GM21360 (cell line): ENCODE data around the gene PFN4.

Source experiments
- ATAC-seq: cut with Tn5 transposase; IDR thresholded peaks from one replicate; pipeline ENCODE4 v1.9.1; 2021; ENCODE audit warnings: mild to moderate bottlenecking, moderate library complexity; ENCODE audit not compliant: unreplicated experiment

The PFN4 gene

DNA sequence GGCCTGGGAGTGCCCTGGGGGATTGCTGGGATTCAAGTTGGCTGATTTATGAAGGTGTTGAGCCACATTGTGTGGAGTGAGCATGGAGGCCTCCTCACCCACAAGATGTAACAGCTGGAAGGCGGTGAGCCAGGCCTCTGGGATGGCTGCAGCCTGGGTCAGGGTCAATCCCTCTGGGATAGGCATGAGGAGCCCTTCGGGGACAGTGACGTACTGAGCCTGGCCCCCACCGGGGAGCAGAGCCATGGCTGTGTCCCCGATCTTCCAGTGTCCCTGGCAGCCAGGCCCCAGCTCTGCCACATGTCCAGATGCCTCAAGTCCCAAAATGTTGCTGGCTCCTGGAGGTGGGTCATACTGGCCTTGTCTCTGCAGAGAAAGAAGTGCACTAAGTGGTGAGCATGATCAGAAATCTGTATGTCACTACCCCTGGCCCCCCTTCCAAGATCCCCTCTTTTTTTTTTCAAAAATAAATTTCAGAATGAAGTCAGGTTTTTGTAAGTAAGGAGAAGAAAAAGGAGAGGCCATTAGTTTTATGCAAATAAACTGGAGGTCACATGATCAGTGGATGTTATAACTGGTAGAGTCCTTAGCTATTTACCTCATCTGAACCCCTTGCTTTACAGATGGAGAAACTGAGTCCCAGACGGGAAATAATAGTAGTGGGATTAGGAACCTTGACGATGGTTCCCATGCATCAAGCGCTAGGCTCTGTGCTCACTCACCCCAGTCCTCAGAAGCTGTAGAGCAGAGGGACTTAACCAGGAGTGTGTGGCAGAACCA is 40.2 kb downstream of the PFN4 start:
- ATAC-seq, result no peak

DNA sequence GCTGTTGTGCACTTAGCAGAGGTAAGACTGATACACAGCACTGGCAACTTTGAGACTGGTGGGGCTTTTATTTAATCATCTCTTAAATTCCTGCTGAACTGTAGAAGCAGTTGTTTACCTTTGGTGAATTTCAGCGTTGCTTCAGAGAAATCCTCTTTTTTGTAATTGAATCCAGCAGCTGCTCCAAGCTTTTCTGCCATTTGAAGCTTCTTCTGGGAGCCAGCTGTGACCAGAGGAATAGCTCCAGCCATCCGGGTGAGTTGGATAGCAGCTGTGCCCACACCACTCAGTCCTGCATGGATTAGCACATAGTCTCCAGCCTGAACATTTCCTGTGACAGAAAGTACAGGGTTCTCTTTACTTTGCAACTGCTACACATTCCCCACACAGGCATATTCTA is 42.4 kb downstream of the PFN4 start:
- ATAC-seq, result no peak

DNA sequence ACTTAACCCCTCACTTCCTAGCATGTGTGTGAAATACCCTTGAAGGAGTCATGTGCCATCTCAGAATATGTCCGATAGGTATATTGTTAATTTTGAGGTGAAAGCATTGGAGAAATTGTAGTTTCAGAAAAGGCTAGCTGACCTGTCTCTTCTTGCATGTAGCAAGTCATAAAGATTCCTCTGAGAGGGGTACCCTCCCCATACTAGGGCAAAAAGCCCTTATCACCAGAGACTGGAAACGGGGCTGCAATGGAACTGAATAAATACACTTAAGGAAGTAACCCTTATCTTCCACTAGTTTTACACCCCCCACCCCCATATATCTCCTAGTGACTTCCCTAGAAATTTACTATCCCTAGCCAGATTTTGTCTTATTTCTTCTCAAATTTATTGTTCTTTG is 45.3 kb downstream of the PFN4 start:
- ATAC-seq, result no peak

DNA sequence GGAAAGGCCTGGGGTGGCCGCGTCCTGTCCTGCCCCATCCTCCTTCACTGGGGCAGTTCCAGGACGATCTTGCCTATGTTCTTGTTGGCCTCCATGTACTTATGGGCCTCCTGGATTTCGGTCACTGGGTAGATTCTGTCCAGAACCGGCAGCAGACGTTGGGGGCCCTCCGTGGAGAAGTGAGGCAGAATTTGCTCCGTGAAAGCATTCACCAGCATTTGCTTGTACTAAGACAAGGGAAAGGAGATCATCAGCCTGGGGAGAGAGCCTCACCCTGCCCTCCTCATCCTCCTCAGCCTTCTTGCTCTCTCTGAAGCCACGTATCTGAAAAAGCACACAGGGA is 45.6 kb downstream of the PFN4 start:
- no peak for ATAC-seq

DNA sequence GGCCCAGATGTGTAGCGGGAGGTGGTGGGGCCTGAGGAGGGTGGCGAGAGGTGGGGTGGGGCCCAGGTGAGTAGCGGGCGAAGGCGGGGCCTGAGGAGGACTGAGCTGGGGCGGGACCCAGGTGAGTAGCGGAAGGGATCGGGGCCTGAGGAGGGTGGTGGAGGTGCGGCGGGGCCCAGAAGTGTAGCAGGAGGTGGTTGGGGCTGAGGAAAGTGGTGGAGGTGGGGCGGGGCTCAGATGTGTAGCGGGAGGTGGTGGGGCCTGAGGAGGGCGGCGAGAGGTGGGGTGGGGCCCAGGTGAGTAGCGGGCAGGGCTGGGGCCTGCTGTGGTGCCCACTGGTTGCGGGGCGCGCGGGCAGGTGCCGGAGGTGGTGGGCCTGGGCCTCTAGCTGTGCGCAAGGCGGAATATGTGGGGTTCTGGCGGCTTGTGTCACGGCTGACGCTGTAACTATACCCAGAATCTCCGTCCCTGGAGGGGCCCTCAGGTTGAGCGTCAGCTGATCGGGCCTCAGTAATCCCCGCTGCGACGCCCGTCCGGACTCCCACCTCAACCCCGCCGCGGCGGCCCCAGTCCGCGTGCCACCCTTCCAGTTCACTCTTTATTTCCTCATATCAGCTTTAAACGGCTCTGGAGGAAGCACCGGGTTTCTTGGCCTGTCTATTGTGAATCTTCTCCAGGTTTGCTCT is 46.1 kb downstream of the PFN4 start:
- ATAC-seq, result no peak

DNA sequence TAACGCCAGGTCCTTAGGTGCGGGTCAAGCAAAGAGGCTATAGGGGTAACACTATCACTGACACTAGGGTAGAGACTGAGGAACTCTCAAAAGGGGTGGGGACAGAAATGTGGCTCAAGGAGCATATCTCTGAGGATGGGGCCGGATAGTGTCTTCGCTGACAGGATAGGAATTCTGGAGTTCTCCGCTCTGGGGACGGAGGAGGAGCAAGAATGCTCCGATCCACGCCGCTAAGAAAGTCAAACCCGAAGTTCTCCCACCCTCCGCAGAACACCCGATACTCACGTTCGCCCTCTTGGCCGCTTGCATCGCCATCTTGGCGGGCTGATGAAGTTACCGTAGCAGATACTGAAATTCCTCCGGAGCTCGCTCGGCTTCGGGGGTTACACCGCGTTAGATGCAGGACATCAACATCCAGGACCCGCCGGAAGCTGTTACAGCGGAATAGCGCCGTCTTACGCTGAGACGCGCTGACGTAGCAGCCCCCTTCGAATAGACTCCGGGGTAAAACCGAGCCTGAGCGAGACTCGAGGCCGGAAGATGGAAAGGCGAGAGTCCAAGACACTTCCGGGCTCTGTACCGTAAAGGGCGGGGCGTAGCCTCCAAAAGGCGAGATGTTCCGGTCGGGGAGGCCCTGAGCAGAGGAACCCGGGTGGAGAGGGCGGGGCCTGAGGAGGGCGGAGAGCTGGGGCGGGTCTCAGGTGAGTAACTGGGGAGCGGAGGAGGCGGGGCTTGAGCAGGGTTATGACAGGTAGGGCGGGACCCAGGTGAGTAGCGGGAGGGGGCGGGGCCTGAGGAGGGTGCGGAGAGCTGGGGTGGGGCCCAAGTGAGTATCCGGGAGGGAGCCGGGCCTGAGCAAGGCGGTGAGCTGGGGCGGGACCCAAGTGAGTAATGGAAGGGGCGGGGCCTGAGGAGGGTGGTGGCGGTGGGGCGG is 47.0 kb downstream of the PFN4 start, which contains the start of gene SF3B6:
Gene SF3B6, minus strand, starts transcription at position 412 of the 934 bp plus-strand sequence. Its CDS starts 97 bp downstream, at position 315.
- ATAC-seq, result peak; percentile 94

DNA sequence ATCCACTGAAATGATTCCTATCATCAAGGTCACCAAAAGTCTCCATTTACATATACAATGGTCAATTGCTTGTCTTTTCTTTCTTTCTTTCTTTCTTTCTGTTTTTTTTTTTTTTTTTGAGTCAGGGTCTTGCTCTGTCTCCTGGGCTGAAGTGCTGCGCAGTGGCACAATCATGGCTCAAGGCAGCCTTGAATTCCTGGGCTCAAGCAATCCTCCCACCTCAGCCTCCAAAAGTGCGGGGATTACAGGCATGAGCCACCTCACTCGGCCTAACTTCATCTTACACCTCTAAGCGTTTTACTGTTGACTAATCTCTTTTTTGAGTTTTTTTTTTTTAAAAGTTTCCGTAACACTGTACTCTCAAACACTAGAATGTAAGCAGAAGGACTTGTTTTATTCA is 47.9 kb downstream of the PFN4 start:
- ATAC-seq, result no peak

DNA sequence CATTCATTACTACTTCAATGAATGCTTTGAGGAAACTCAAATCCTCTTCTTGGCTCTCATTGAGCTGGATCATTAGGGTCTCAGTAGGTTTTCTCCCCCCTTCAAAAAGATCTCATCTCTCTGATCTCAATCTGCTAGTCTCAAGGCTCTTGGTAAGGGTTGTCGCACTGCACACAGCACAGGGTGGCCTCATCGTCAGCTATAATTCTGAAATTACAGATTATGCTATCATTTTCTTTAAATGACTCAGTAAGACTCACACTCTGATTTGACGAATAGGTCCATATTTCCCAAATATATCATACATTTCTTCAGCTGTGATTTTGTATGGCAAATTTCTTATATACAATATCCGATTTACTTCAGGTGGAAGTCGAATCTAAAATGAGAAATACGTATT is 49.3 kb downstream of the PFN4 start:
- no peak for ATAC-seq

DNA sequence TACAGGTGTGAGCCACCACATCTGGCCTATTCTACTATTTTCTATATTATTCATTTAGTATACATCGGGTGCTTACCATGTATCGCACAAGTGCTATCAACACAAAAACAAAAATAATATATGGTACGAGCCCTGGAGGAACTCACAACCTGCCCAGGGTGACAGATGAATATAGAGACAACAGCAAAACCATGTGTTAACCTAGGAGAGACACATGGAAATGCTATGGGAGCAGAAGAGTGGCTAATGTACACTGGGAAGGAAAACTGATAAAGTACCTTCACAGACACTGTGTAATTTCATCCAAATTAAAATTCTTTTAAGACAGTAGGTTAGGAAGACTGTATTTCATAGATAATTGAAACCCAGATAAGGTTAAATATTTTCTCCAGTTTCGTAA is 50.9 kb downstream of the PFN4 start:
- ATAC-seq, result no peak

DNA sequence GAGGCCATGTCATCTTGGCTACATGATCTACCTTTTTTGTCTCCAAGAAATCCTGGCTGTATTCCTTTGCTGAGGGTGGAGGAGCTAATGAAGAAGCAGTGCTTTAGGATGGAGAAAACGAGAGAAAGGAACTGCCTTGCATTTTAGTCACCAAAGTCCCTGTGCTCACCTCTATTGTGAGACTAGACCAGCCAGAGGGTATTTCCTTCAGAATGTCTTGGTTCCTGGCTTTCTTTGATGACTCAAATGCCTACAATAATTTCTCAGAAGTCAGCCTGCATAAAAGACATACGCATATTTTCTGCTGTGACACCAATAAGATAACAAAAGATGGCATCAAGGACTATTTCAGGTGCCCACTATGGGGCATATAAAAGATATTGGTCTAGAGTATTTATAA is 57.8 kb downstream of the PFN4 start:
- no peak for ATAC-seq
